NOMO-1 treated with DMSO at 0.1 percent for 48 hours (cell line): ENCODE data around the gene C19orf85.
A peak's percentile ranks its signal among the peaks of the same experiment; 100 is the strongest.
"Not testable (repeated sequence)": the region's sequence is repeated elsewhere in the genome, so short reads cannot be mapped to it uniquely, and the experiment has no call there.

Source experiments
- DNase-seq: peaks from one replicate; lab custom pipeline; 2025; ENCODE audit not compliant: unreplicated experiment; lab: John Stamatoyannopoulos, UW

C19orf85 gene

GRCh38 chr19:55464662-55465054, at the start of gene C19orf85:
Gene C19orf85, minus strand, starts transcription at chr19:55464751. Its CDS starts 197 bp downstream, at chr19:55464554.
- DNase-seq, result no peak

GRCh38 chr19:55508120-55508519, 43.6 kb upstream of the C19orf85 start:
- DNase-seq, result no peak

- no peak for DNase-seq
These were observed 40.4 kb upstream of the C19orf85 start for GRCh38 chr19:55504981-55505380.

GRCh38 chr19:55504252-55504603, 39.7 kb upstream of the C19orf85 start:
- DNase-seq, result no peak

- DNase-seq, result peak; percentile 87
These were observed 39.1 kb upstream of the C19orf85 start for GRCh38 chr19:55503502-55504251.

GRCh38 chr19:55503157-55503501, 38.6 kb upstream of the C19orf85 start:
- DNase-seq, result no peak

- no peak for DNase-seq
These were observed 37.8 kb upstream of the C19orf85 start for GRCh38 chr19:55502197-55502952.

GRCh38 chr19:55500368-55500952, 35.9 kb upstream of the C19orf85 start:
- DNase-seq, result no peak

- no peak for DNase-seq
These were observed 33.8 kb upstream of the C19orf85 start for GRCh38 chr19:55498246-55498840.

- DNase-seq, result no peak
These were observed 33.2 kb upstream of the C19orf85 start for GRCh38 chr19:55497763-55498162.

- not testable (repeated sequence) for DNase-seq
These were observed 32.3 kb upstream of the C19orf85 start for GRCh38 chr19:55496820-55497219.

GRCh38 chr19:55495646-55496349, 31.2 kb upstream of the C19orf85 start:
- DNase-seq, result no peak

GRCh38 chr19:55494172-55494761, 29.7 kb upstream of the C19orf85 start:
- no peak for DNase-seq

GRCh38 chr19:55493645-55494171, 29.2 kb upstream of the C19orf85 start:
- no peak for DNase-seq

- no peak for DNase-seq
These were observed 28.6 kb upstream of the C19orf85 start for GRCh38 chr19:55493052-55493644.

- no peak for DNase-seq
These were observed 27.9 kb upstream of the C19orf85 start for GRCh38 chr19:55492362-55492944.

GRCh38 chr19:55491546-55492360, 27.2 kb upstream of the C19orf85 start:
- no peak for DNase-seq

GRCh38 chr19:55490478-55491432, 26.2 kb upstream of the C19orf85 start:
- DNase-seq, result no peak
